CD4-positive, CD25-positive, alpha-beta regulatory T cell (primary cell): ENCODE measurements around the gene PROC. TPM values are rescaled to one million over a fixed set of nuclear protein-coding genes. Genes with fewer than 3 reads are reported as not detected.

Experiments used
- ATAC-seq, 2 donors: fragments of 150-1000 bp; cut with Tn5 transposase; one replicate each; pipeline ENCODE4 v1.10.0; 2021; ENCODE audit warnings: low read depth in 2 of 2, moderate number of reproducible peaks in 2 of 2, moderate library complexity in 1 of 2
- DNase-seq, 3 donors: peaks; one replicate each; pipeline versions ENCODE4 v3.0.0 to v3.0.0-alpha.2; 2012 to 2022; ENCODE audit warnings: mixed read lengths in 1 of 3
- H3K27ac ChIP-seq: one replicate; pipeline ENCODE4 v1.7.0; 2013; ENCODE audit warnings: mild to moderate bottlenecking, low read length; ENCODE audit not compliant: insufficient read depth, poor library complexity, severe bottlenecking
- H3K27me3 ChIP-seq: one replicate; pipeline ENCODE4 v1.7.0; 2013; ENCODE audit warnings: low read length; ENCODE audit not compliant: control insufficient read depth, insufficient read depth
- H3K36me3 ChIP-seq: one replicate; pipeline ENCODE4 v1.7.0; 2013; ENCODE audit warnings: mild to moderate bottlenecking, low read length, moderate library complexity; ENCODE audit not compliant: control insufficient read depth, insufficient read depth
- H3K4me1 ChIP-seq: 2 replicates; pipeline ENCODE4 v1.7.0; 2013; ENCODE audit warnings: mild to moderate bottlenecking, low read length; ENCODE audit not compliant: insufficient read depth, control insufficient read depth, poor library complexity, severe bottlenecking
- H3K4me3 ChIP-seq: one replicate; pipeline ENCODE4 v1.7.0; 2013; ENCODE audit warnings: low read depth, mild to moderate bottlenecking, low read length, moderate library complexity
- H3K9me3 ChIP-seq, 2 experiments: 1 replicate in 1 of 2; 2 replicates in 1 of 2; pipeline ENCODE4 v1.7.0; 2013; ENCODE audit warnings: low read length in 2 of 2, mild to moderate bottlenecking in 1 of 2, moderate library complexity in 1 of 2; ENCODE audit not compliant: control insufficient read depth in 2 of 2
- H3K27ac Mint-ChIP-seq, 3 donors: one replicate each; pipeline ENCODE4 v1.8.0; 2020 to 2022; ENCODE audit warnings: mild to moderate bottlenecking in 3 of 3, mixed read lengths in 3 of 3, moderate library complexity in 2 of 3
- H3K27me3 Mint-ChIP-seq: one replicate; pipeline ENCODE4 v1.8.0; 2022; ENCODE audit warnings: mild to moderate bottlenecking, mixed read lengths
- H3K36me3 Mint-ChIP-seq: one replicate; pipeline ENCODE4 v1.8.0; 2020; ENCODE audit warnings: mixed read lengths
- H3K4me1 Mint-ChIP-seq, 4 donors: one replicate each; pipeline ENCODE4 v1.8.0; 2020 to 2022; ENCODE audit warnings: mixed read lengths in 4 of 4, mild to moderate bottlenecking in 1 of 4
- H3K4me3 Mint-ChIP-seq, 4 donors: one replicate each; pipeline ENCODE4 v1.8.0; 2020 to 2022; ENCODE audit warnings: mild to moderate bottlenecking in 4 of 4, mixed read lengths in 4 of 4, moderate library complexity in 3 of 4
- H3K9me3 Mint-ChIP-seq, 7 donors: one replicate each; pipeline ENCODE4 v1.8.0; 2020 to 2022; ENCODE audit warnings: mixed read lengths in 7 of 7, mild to moderate bottlenecking in 3 of 7, moderate library complexity in 2 of 7
- polyA plus RNA-seq, 4 donors: library from polyadenylated mRNA; unstranded; fragments of 300-500 nt; fragmentation: Illumina TruSeq; gene quantifications; one replicate each; pipeline ENCODE4 v1.2.3, GENCODE V29; 2021
- total RNA-seq: library from RNA; stranded (reverse); gene quantifications from one replicate; pipeline ENCODE4 v1.2.3, GENCODE V29; 2022

The PROC gene
- total and polyA plus RNA-seq, 5 donors from 2014 or later, result 0.35 TPM; not detected in 4

GRCh38 chr2:127423880-127424279 is 5.7 kb downstream of the PROC start:
- ATAC-seq, result no peak
- no peak overlapping the region for H3K27ac ChIP-seq

DNA sequence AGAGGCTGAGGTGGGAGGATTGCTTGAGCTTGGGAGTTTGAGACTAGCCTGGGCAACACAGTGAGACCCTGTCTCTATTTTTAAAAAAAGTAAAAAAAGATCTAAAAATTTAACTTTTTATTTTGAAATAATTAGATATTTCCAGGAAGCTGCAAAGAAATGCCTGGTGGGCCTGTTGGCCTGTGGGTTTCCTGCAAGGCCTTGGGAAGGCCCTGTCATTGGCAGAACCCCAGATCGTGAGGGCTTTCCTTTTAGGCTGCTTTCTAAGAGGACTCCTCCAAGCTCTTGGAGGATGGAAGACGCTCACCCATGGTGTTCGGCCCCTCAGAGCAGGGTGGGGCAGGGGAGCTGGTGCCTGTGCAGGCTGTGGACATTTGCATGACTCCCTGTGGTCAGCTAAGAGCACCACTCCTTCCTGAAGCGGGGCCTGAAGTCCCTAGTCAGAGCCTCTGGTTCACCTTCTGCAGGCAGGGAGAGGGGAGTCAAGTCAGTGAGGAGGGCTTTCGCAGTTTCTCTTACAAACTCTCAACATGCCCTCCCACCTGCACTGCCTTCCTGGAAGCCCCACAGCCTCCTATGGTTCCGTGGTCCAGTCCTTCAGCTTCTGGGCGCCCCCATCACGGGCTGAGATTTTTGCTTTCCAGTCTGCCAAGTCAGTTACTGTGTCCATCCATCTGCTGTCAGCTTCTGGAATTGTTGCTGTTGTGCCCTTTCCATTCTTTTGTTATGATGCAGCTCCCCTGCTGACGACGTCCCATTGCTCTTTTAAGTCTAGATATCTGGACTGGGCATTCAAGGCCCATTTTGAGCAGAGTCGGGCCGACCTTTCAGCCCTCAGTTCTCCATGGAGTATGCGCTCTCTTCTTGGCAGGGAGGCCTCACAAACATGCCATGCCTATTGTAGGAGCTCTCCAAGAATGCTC is 6.6 kb downstream of the PROC start:
- Mint-ChIP-seq H3K36me3 (no peaks in the 10 kb centered on the region), H3K4me1 (peaks cover 3 to 15% (median 8%) of the 10 kb centered on the region in 4 donors), H3K27ac (no peak overlapping the region), H3K9me3 (no peaks in the 10 kb centered on the region), H3K27me3 (peaks cover 34% of the 10 kb centered on the region), H3K4me3 (no peak overlapping the region)
- Histone ChIP-seq H3K9me3 (no peaks in the 10 kb centered on the region), H3K27me3 (peaks cover 9% of the 10 kb centered on the region), H3K4me1 (peaks cover 13% of the 10 kb centered on the region), H3K27ac (no peak overlapping the region), H3K4me3 (no peak overlapping the region), H3K36me3 (no peaks in the 10 kb centered on the region)
- DNase-seq (no peak), ATAC-seq (no peak)

More at GRCh38 chr2:127423880-127424279, 5.7 kb downstream of the PROC start:
- Mint-ChIP-seq H3K4me1 (peaks cover 3 to 15% (median 8%) of the 10 kb centered on the region in 4 donors), H3K27me3 (peaks cover 34% of the 10 kb centered on the region), H3K4me3 (peak overlapping the region; percentile 2 to 62 (median 12)), H3K36me3 (no peaks in the 10 kb centered on the region), H3K27ac (no peak overlapping the region), H3K9me3 (no peaks in the 10 kb centered on the region)
- no peak for DNase-seq
- Histone ChIP-seq H3K36me3 (no peaks in the 10 kb centered on the region), H3K9me3 (no peaks in the 10 kb centered on the region), H3K27me3 (peaks cover 9% of the 10 kb centered on the region), H3K4me1 (peaks cover 13% of the 10 kb centered on the region), H3K4me3 (no peak overlapping the region)

DNA sequence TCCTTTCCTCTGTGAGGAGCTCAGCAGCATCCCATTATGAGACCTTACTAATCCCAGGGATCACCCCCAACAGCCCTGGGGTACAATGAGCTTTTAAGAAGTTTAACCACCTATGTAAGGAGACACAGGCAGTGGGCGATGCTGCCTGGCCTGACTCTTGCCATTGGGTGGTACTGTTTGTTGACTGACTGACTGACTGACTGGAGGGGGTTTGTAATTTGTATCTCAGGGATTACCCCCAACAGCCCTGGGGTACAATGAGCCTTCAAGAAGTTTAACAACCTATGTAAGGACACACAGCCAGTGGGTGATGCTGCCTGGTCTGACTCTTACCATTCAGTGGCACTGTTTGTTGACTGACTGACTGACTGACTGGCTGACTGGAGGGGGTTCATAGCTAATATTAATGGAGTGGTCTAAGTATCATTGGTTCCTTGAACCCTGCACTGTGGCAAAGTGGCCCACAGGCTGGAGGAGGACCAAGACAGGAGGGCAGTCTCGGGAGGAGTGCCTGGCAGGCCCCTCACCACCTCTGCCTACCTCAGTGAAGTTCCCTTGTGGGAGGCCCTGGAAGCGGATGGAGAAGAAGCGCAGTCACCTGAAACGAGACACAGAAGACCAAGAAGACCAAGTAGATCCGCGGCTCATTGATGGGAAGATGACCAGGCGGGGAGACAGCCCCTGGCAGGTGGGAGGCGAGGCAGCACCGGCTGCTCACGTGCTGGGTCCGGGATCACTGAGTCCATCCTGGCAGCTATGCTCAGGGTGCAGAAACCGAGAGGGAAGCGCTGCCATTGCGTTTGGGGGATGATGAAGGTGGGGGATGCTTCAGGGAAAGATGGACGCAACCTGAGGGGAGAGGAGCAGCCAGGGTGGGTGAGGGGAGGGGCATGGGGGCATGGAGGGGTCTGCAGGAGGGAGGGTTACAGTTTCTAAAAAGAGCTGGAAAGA is 7.6 kb downstream of the PROC start:
- Histone ChIP-seq H3K4me1 (peaks cover 13% of the 10 kb centered on the region), H3K9me3 (no peaks in the 10 kb centered on the region), H3K27me3 (peaks cover 9% of the 10 kb centered on the region), H3K27ac (no peak overlapping the region), H3K36me3 (no peaks in the 10 kb centered on the region), H3K4me3 (no peak overlapping the region)
- peaks cover 3 to 15% (median 8%) of the 10 kb centered on the region in 4 donors for H3K4me1 Mint-ChIP-seq
- H3K9me3 Mint-ChIP-seq, result no peaks in the 10 kb centered on the region
- ATAC-seq (no peak), DNase-seq (no peak)
- no peak overlapping the region for H3K4me3 Mint-ChIP-seq
- peaks cover 34% of the 10 kb centered on the region for H3K27me3 Mint-ChIP-seq
- peak overlapping the region in 1 of 3 donors; percentile 16 for H3K27ac Mint-ChIP-seq
- H3K36me3 Mint-ChIP-seq, result no peaks in the 10 kb centered on the region

GRCh38 chr2:127426501-127427354 is 8.5 kb downstream of the PROC start:
- Histone ChIP-seq H3K27ac (no peak overlapping the region), H3K27me3 (peaks cover 9% of the 10 kb centered on the region), H3K9me3 (no peaks in the 10 kb centered on the region), H3K36me3 (no peaks in the 10 kb centered on the region), H3K4me1 (peaks cover 13% of the 10 kb centered on the region), H3K4me3 (no peak overlapping the region)
- Mint-ChIP-seq H3K27me3 (peaks cover 32% of the 10 kb centered on the region), H3K27ac (no peak overlapping the region), H3K4me3 (no peak overlapping the region), H3K36me3 (no peaks in the 10 kb centered on the region), H3K4me1 (peaks cover 3 to 15% (median 8%) of the 10 kb centered on the region in 4 donors), H3K9me3 (no peaks in the 10 kb centered on the region)
- ATAC-seq (no peak), DNase-seq (no peak)

DNA sequence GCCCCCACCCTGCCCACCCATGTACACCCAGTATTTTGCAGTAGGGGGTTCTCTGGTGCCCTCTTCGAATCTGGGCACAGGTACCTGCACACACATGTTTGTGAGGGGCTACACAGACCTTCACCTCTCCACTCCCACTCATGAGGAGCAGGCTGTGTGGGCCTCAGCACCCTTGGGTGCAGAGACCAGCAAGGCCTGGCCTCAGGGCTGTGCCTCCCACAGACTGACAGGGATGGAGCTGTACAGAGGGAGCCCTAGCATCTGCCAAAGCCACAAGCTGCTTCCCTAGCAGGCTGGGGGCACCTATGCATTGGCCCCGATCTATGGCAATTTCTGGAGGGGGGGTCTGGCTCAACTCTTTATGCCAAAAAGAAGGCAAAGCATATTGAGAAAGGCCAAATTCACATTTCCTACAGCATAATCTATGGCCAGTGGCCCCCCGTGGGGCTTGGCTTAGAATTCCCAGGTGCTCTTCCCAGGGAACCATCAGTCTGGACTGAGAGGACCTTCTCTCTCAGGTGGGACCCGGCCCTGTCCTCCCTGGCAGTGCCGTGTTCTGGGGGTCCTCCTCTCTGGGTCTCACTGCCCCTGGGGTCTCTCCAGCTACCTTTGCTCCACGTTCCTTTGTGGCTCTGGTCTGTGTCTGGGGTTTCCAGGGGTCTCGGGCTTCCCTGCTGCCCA is 9.3 kb downstream of the PROC start:
- Mint-ChIP-seq H3K27me3 (peaks cover 24% of the 10 kb centered on the region), H3K27ac (no peak overlapping the region), H3K4me1 (peaks cover 3 to 11% (median 6%) of the 10 kb centered on the region in 4 donors), H3K36me3 (no peaks in the 10 kb centered on the region), H3K9me3 (no peaks in the 10 kb centered on the region), H3K4me3 (no peak overlapping the region)
- no peak for ATAC-seq
- Histone ChIP-seq H3K36me3 (no peaks in the 10 kb centered on the region), H3K4me1 (peaks cover 13% of the 10 kb centered on the region), H3K27me3 (peaks cover 4% of the 10 kb centered on the region), H3K9me3 (no peaks in the 10 kb centered on the region), H3K27ac (no peak overlapping the region), H3K4me3 (no peak overlapping the region)
- DNase-seq, result no peak

- Mint-ChIP-seq H3K36me3 (no peaks in the 10 kb centered on the region), H3K4me1 (peaks cover 3 to 7% (median 6%) of the 10 kb centered on the region in 4 donors), H3K4me3 (no peak overlapping the region), H3K27me3 (peaks cover 17% of the 10 kb centered on the region), H3K9me3 (no peaks in the 10 kb centered on the region), H3K27ac (no peak overlapping the region)
- no peak overlapping the region for H3K27ac ChIP-seq
- H3K4me3 ChIP-seq, result no peak overlapping the region
- no peaks in the 10 kb centered on the region for H3K9me3 ChIP-seq
- ATAC-seq (no peak), DNase-seq (no peak)
- no peaks in the 10 kb centered on the region for H3K36me3 ChIP-seq
- peaks cover 4% of the 10 kb centered on the region for H3K27me3 ChIP-seq
- H3K4me1 ChIP-seq, result peaks cover 6% of the 10 kb centered on the region
Observed at GRCh38 chr2:127428057-127428814, 10.0 kb downstream of the PROC start.
